ENCODE measurements around the gene MILR1. TPM values are rescaled to one million over a fixed set of nuclear protein-coding genes. Genes with fewer than 3 reads are reported as not detected.
"Not testable (repeated sequence)": the region's sequence is repeated elsewhere in the genome, so short reads cannot be mapped to it uniquely, and the experiment has no call there.

MILR1 gene
- total and polyA plus RNA-seq, 2 experiments from 2014 or later, result 0.39 TPM; not detected in 1

GRCh38 chr17:64459284-64459747 lies 10.4 kb downstream of the MILR1 start:
- no peaks in the 10 kb centered on the region for H3K27me3 ChIP-seq (ENCODE audit: insufficient read depth)
- ATAC-seq, result no peak
- DNase-seq (ENCODE audit: low spot score), result no peak
- H3K79me2 ChIP-seq (replicated peaks; ENCODE audit: insufficient read depth), result no peaks in the 10 kb centered on the region
- H3K9me2 ChIP-seq (ENCODE audit: insufficient read depth), result no peaks in the 10 kb centered on the region
- Mint-ChIP-seq H3K9me3 (no peaks in the 10 kb centered on the region), H3K27ac (no peak overlapping the region), H3K4me3 (no peak overlapping the region), H3K27me3 (ENCODE audit: insufficient read depth, low read depth, poor library complexity) (peaks cover 2% of the 10 kb centered on the region), H3K36me3 (ENCODE audit: low read depth) (no peaks in the 10 kb centered on the region), H3K4me1 (no peaks in the 10 kb centered on the region; the same call in 2 of the 3 replicates)
- H2AFZ ChIP-seq, result no peak overlapping the region
- H3F3A ChIP-seq (replicated peaks; ENCODE audit: low read depth), result no peaks in the 10 kb centered on the region
- no peaks in the 10 kb centered on the region for H3K36me3 ChIP-seq (ENCODE audit: insufficient read depth)
- TF ChIP-seq POLR2AphosphoS5 (IDR thresholded peaks at IDR 0.05; ENCODE audit: low read depth), result no peak
- no peak for TF ChIP-seq EZH2phosphoT487 (IDR thresholded peaks at IDR 0.05; ENCODE audit: unreplicated experiment)
- TF ChIP-seq ZNF114 (CRISPR knock-in tag; IDR thresholded peaks at IDR 0.05), result no peak
- TF ChIP-seq REST (IDR thresholded peaks at IDR 0.05; ENCODE audit: unreplicated experiment), result no peak
- no peak for TF ChIP-seq CTCF (conservative IDR thresholded peaks at IDR 0.05; ENCODE audit: low read depth in 2 of 2)
- no peak for TF ChIP-seq ZNF462 (CRISPR knock-in tag; IDR thresholded peaks at IDR 0.05)
- H3K4me1 ChIP-seq (ENCODE audit: insufficient read depth), result no peaks in the 10 kb centered on the region
- no peak overlapping the region for H3K4me3 ChIP-seq
- no peak overlapping the region for H3K4me2 ChIP-seq
- H3K27ac ChIP-seq (ENCODE audit: low read depth), result no peak overlapping the region
- no peaks in the 10 kb centered on the region for H4K20me1 ChIP-seq (replicated peaks; ENCODE audit: insufficient read depth)

- not testable (repeated sequence) for H3K4me2 ChIP-seq; DNase-seq (ENCODE audit: low spot score); ATAC-seq
These were observed 10.9 kb downstream of the MILR1 start for GRCh38 chr17:64459818-64460217.

More at GRCh38 chr17:64459818-64460217, 10.9 kb downstream of the MILR1 start:
- not testable (repeated sequence) for H3K27me3 Mint-ChIP-seq (ENCODE audit: insufficient read depth, low read depth, poor library complexity); H3K4me1 ChIP-seq (ENCODE audit: insufficient read depth); H3K4me1 Mint-ChIP-seq; H3K4me3 ChIP-seq; H3F3A ChIP-seq (replicated peaks; ENCODE audit: low read depth); H3K4me3 Mint-ChIP-seq; H3K79me2 ChIP-seq (replicated peaks; ENCODE audit: insufficient read depth); H2AFZ ChIP-seq; H3K9me3 Mint-ChIP-seq; H3K27ac ChIP-seq (ENCODE audit: low read depth); H3K9me2 ChIP-seq (ENCODE audit: insufficient read depth); H4K20me1 ChIP-seq (replicated peaks; ENCODE audit: insufficient read depth); H3K27me3 ChIP-seq (ENCODE audit: insufficient read depth); H3K36me3 ChIP-seq (ENCODE audit: insufficient read depth); H3K36me3 Mint-ChIP-seq (ENCODE audit: low read depth); H3K27ac Mint-ChIP-seq
